ENCODE results near the gene PEX14.

Gene PEX14

DNA sequence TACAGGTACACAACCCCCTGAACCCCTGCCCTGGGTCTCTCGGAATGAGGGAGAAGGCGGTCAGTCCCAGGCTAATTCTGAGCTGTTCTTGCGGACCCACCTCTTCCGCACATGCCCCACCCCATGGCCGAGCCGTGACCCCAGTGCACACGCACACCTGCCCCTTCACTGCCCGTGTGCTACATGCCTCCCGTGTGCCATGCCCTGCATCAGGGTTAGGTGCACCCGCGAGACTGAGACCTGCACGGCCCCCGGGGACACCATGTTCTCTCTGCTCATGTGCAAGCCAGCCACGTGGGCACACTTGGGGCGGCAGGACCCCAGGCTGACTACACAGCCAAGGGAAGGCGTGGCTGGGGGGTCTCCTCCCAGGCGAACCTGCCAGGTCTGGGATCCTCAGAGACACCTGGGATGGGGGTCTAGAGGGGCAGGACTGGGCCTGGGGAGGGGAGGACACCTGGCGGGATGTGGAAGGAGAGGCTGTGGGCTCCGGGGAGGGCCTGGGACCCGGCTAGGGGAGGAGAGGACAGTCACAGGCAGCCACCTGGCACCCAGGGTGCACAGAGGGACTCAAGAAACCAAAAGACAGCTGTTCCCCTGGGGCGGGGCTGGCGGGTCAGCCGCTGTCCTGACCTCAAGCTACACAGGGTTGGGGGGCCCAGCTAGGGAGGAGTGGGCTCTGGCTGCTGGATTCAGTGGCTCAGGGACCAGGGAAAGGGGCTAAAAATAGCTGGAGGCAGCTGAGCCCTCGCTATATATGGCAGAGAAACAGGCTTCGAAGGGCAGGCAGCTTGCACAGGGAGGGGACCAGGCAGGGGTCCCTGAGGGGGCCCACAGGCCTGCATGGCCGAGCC lies 188.3 kb downstream of the PEX14 start:
- no peak for DNase-seq (ENCODE audit: low read depth, low spot score)

DNA sequence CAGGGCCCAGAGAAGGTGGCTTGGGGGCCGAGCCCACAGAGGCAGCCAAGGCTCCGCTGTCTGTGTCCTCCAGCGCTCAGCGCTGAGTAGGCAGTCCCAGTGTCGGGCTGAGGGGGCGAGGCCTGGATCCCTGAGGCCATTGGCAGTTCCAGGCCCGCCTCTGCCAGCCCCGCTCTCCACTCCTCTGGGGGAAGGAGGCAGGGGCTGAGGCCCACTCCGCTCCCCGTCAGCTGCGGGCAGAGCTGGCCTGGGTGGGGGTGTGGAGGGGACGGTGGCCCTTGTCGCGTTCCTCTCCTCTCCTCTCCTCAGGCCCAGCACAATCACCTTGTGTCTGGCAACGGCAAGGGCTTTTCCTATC lies 188.9 kb downstream of the PEX14 start:
- DNase-seq (ENCODE audit: low read depth, low spot score) = no peak

DNA sequence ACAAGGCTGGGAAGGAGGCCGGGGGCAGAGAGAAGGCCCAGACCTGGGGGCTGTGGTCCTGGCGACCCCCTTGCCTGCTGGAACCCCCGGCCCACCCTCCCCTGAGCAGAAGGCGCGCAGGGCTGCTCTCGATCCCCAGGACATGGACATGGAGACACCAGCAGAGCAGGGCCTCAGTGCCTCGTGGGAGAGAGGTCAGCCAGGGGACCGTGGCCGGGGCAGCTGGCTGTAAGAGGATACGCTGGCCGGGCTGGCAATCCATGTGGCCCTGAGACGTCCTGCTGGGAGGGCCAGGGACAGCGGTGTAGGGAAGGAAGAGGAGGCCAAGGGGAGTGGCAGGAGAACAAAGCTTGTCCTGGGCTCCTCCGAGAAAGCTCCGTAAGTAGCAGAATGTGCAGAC lies 189.5 kb downstream of the PEX14 start:
- no peak for DNase-seq (ENCODE audit: low read depth, low spot score)

DNA sequence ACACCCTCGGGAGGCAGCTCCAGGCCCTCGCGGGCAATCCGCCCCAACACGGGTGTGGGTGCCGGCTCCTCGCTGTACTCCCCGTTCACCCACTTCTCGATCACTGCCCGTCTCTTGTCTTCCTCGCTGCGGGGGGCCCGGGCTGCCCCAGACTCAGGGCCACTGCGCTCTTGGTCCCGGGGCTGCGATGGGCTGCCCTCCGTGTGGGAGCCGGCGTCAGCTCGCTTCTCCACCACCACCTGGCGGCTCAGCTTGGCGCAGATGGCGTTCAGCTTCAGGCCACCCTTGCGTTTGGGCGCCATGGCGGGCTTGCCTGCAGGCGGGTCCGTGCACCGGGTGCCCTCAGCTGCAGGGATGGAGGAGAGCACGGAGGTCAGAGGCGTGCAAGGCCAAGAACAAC lies 190.5 kb downstream of the PEX14 start:
- DNase-seq (ENCODE audit: low read depth, low spot score) = no peak

DNA sequence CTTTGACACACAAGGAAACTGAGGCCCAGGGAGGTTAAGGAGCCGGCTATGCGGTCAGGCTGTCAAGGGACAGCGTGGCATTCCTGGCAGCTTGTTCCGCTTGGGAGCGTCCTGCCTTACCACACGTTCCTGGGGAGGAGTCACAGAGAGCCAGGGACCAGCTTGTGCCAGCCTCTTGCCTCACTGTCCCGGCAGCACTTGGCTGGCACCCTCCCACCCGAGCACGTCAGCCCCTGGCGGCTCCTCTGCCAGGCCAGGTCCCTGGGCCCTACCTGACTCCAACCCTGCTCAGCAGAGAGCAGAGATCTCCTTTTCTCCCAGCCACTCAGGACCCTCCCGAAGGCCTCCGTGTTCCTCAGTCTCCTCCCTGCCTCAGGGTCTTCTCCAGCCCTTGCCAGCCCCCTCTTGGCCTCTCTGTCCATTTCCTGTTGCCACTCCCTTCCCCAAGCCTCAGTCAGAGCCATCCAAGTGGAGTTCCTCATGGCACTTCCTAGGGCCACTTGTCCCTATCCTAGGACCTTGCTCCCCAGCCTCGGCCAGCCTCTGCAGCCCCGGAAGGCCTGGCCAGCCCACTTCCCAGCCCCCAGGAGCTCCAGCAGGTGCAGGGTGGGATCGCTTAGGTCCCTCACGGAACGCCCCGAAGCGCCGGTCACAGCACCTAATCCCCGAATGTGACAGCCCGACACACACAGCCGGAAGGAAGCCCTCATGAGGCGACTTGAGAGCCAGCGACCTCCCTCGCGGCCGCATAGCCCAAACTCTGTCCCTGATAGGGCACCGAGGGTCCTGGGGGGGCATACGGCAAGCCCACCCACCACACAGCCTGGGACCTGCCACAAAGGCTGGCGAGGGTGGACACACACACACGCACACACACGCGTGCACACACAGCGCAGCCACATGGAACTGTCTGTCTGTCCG lies 191.4 kb downstream of the PEX14 start:
- no peak for DNase-seq (ENCODE audit: low read depth, low spot score)

DNA sequence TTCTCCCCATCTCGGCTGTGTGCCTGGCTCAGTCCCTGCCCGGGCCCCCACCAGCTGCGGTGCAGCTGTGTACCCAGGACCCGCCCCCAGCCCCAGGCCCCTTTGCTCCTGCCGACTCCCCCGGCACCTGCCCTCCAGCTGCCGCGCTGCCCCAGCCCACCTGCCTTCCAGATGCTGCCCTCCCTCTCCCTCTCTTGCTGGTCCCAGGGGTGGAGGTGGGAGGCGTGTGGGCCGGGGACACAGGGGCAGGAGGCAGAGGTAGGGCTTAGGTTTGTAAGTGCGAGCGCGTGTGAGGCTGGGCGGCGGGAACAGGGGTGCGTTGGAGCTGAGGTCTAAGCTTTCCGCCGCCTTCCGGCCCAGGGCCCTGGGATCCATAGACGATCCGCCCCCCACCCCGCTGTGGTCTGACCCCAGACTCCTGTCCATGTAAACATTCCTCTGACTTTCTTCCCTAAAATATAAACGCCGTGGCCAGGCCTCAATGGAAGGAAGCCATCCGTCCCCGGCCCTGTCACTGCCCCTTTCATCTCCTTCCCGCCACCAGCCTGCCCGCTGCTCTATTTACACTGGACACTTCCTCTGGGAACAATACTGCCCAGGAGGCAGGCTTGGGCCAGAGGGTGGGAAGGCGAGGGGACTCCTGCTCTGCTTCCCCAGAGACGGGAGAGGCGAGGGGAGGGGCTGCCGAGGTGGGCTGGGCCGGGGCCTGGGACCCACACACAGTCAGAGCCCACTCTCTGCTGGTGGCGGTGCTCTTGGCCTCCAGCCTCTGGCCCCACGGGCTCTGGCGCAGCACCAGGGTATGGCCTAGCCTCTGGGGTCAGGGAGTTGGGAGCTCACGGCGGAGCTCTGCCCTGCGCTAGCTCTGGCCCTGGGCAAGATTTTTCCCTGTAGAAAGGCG lies 193.4 kb downstream of the PEX14 start:
- no peak for DNase-seq (ENCODE audit: low read depth, low spot score)

DNA sequence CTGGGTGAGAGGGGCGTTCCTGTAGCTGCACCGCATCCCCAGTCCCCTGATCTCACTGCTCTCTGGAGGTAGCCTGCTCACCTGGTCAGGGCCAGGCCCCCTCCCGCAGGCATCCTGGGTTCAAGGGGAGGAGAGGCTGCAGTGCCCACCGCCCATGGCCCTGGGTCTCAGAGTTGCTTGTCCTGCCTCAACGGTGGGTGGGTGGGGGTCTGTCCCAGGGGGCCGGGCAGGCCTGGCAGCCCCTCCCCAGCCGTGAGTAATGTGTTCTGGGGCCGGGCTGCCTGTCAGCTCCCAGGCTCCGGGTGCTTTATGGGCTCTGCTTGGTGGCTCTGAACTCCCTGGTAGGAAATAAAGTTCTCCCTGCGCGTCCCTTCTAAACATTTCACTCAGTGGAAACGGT lies 194.8 kb downstream of the PEX14 start:
- DNase-seq (ENCODE audit: low read depth, low spot score) = no peak

DNA sequence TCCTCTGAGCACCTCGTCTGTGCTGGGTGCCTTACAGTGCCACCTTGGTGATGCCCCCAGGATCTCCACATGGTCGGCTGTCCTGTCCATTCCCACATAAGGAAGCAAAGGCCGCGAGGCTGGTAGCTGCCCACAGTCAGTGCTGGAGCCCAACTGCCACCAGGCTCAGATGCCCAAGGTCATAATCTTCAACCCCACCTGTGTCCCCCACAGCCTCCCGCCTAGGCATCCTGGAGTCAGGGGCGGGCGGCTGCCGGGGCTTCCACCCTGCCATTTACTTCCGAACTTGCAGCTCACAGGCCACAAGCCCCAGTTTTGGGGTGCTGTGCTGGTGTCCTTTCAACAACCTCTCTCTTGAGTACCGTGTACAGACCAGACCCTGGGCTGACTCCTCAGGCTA lies 195.4 kb downstream of the PEX14 start:
- DNase-seq (ENCODE audit: low read depth, low spot score) = no peak

DNA sequence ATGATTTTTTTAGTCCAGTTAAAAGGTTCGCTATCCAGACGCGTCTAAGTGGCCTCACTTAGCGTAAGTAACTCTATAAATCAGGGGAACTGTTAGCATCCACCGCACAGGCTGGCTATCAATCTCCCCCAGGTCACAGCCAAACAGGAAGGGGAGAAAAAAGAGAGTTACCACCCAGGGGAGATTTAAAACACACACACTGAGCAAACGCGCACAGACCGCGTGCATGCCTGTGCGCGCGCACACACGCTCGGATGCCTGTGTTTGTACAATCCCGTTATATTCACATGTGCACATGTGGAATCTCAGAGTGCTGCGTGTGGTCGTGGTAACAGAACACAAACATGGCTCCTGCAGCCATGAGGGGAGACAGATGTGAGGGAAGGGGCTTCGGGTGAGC lies 196.3 kb downstream of the PEX14 start:
- no peak for DNase-seq (ENCODE audit: low read depth, low spot score)

DNA sequence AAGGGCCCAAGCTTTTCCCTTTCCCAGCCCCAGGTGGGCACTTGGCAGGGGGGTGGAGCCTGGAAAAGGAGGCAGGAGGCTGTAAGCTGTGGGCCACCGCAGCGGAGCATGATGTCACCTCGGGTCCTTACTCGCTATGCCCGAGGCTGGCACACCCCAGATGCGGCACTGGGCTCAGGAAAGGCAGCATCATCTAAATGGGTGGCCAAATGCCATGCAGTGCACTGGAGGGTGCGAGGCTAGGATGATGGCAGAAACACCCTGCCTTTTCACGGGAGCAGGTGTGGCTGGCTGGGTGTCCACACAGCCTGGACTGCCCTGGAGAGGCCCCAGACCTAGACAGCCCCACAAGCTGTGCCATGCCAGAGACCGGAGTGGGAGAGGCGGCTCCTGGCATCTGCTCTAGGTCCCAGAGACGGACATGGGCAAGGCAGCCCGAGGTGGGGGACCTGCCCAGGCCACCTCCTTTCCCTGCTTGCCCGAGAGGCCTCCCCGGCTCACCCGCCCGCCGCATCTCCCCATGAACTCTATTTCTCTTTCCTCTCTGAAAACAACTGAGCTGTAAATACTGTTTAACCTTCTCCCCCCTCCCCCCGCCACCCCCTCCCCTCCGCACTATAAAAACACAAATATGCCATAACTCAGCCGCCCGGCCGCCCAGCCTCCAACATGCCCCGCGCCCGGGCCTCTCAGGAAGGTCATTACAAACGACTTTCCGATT lies 197.0 kb downstream of the PEX14 start:
- no peak for DNase-seq (ENCODE audit: low read depth, low spot score)

DNA sequence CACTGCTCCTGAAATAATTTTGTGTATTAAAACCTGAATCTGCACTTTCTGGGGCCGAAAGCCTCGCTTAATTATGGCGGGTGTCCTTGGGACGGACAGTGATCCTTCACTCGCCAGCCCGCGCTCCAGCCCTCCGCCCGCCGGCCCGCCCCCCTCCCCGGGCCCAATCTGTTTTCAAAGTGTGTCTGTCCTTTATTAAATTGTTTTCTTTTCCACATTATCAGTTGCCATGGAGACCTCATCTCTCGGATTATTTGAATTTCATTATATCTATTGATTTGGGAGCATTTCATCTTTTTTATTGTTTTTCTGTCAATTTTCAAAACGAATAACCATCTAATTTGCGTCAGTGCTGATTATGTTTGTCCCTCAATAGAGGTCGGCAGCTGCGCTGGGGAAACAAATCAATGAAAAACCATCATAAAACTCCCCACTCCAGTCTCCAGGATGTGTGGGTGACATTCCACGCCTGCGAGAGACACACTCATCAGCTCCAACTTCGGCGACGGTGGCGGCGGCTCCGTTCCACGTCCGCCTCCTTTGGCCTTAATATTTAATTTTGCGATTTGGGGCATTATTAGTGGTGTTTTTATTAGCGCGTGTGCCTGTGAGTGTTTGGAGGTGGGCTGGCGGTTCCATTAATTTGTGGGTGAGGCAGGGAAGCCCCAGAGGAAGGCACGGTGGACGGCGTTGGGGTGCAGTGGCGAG lies 197.7 kb downstream of the PEX14 start:
- DNase-seq (ENCODE audit: low read depth, low spot score) = no peak

DNA sequence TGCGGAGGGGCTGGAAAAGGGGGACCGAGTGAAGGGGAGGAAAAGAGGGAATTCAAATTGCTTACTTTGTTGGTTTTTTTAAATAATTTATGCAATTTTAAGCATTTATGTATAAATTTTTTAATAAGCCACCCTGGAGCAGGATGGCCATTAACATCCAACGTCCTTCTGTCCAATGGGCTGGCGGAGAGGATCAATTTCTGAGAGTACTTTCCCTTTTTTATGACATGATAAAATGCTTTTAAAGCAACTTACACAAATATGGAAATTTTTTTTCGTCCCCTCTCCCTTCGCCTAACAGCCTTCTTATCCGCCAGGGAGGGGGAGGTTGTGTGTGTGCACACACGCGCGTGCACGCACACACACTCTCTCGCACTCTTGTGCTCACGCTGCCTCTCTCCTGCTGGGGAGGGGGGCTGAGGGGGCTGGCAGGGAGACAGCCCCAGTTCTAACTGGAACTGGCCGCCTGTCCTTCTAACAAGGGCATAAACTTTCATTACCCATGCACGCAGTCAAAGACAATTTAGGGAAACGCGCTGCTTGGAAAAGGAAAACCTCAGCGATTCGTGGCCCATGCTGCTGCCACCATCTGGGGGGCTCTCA lies 198.5 kb downstream of the PEX14 start:
- no peak for DNase-seq (ENCODE audit: low read depth, low spot score)

DNA sequence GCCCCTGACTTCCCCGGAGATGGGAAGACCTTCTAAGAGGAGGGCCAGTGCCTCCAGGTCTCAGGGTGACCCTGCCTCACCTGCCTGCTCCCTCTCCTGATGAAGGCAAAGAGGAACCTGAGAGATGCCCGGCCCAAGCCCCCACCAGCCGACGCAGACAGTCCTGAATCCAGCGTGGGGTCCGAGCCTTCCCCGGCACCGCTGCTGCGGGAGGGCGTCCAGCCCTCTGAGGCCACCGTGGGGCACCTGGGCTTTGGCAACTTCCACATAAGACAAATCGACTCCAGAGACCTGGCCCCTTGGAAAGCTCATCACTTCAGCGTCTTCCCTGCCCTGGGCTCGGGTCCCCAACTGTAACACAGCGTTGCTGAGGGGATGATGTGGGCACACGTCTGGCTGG lies 199.5 kb downstream of the PEX14 start:
- no peak for DNase-seq (ENCODE audit: low read depth, low spot score)

DNA sequence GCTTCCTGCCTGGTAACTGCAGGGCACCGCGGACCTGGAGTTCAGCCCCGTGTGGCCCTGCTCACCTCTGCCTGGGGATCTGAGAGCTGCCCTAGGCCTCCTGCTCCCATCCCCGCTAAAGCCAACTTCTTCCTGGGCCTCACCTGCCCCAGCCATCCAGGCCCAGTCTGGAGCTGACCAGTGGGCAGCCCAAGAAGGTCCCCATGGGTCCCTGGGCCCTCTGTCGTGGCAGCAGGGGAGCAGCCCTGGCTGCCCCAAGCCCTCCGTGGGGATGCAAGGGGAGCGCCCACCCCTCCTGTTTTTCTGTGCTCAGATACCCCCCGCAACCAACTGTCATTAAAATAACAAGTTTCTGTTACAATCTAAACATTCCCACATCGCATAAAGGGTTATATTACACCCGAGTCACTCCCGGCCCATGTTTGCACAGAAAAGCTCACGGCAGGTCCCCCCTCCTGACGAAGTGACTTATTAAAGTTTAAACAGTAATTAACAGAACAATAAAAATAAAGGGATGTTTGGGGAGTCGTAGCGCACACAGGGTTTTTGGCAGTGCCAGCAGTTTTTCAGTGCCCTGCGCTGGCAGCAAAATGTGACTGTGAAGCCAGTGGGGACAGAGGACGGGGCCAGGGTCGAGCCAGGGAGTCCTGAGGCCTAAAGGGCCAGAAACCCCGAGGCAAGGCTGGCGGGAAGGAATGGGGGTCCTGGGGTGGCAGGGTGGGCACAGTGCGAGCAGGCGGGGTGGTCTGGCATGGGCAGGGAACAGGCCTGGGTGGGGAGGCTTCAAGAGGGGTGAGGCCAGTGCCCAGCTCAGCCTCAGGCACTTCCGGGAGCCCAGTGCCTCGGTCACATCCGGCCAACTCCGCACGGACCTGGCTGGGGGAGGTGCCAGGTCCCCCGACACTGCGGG lies 200.2 kb downstream of the PEX14 start:
- no peak for DNase-seq (ENCODE audit: low read depth, low spot score)

DNA sequence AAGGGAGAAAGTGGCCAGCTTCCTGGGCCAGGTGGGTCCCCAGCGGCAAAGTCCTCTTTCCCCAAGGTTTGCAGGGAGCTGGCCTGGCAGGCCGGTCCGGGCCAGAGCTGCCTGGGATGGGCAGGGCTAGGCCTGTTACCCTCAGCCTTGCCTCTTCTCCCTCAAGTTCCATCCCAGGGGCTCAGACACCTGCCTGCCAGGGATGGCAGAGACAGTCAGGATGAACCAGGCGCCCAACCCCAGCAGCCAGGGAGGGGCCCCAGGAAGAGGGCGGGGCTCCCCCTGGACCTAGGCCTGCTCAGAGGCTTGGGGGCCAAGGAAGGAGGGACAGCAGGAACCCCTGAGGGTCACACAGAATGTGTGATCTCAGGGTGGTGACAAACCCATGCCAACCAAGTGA lies 201.1 kb downstream of the PEX14 start:
- DNase-seq (ENCODE audit: low read depth, low spot score) = no peak

DNA sequence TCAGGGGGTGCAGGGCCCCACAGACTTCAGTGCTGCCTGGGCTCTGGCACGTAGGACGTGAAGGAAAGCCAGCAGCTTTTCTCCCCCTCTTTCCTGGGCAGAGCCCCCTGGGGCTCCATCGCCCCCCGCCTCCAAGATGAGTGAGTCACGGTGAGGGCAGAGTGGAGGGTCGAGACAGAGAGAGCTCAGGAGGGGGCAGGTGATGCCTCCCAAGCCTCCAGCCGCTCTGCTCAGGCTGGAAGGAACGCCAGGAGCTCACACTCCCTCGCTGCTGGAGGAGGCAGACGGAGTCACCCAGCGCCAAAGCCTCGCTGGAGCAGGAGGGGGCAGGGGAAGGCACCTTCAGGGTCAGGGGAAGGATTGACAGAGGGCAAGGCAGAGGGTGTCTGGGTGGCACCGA lies 202.2 kb downstream of the PEX14 start:
- DNase-seq (ENCODE audit: low read depth, low spot score) = no peak

DNA sequence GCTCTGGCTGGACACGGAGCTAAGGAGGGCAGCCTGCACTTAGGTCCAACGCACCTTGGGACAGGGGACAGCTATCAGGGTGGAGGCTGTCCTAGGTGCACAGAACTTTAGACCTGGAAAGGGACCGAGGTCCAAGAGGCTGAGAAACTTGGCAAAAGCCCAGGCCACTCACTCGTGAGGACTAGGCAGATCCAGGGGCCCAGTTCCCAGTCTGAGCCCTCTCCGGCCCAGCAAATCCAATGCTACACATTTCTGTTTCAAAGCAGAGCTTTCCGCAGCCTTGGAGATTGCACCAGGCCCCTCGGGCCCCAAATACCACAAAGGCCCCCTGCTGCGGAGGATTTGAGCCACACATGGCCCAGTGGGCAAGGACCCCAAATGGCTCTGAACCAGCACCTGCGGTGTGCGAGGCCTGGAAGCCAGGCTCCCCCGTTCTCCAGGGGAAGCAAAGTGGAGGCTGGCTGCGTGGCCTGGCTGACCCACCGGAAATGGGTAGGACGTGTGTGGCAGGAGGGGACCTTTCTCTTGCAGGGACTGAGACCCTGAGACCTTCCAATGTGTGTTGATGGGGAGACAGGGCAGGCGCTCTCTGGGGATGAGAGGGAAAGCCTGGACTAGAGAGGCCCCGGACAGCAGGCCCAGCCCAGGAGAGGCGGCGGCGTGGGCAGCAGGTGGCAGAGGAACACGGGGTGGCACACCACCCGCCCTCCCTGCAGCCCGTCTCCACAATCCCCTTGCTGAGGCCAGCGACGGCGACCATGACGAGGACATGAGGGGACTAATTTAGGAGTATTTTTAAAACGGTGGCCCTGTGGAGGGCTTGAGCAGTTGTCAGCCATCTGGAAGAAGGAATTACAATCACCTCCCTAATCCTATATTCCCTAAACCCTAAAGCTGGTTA lies 203.0 kb downstream of the PEX14 start:
- DNase-seq (ENCODE audit: low read depth, low spot score) = no peak

DNA sequence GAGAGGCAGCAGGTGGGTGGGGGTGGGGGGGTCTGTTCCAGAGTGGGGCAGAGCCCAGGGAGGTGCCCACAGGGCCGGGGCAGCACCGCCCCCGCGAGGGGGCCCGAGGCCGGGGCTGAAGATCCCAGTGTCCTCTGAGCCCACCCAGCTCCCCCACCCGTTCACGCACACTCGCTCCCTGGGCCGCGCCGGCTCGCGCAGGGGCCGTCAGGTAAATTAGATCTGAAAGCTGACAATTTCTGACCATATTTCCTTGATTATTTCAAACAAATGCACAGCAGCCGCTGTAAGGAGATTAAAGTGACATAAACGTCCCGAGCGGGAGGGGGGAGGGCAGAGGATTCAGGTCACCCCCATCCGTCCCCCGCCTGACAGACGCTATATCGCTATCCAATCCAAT lies 203.7 kb downstream of the PEX14 start:
- no peak for DNase-seq (ENCODE audit: low read depth, low spot score)

Measured in activated naive CD8-positive, alpha-beta T cell treated with anti-CD3 and anti-CD28 coated beads, Interleukin-2, amount 50 U/mL, for 16 hours (primary cell).